ENCODE results near the gene L1CAM.

Gene L1CAM

GRCh38 chrX:153922932-153923857 is 37.2 kb upstream of the L1CAM start:
- peak; percentile 29 to 56 for DNase-seq

- no peak for DNase-seq
These were observed 35.8 kb upstream of the L1CAM start for GRCh38 chrX:153921511-153922446.

- no peak for DNase-seq
These were observed 35.1 kb upstream of the L1CAM start for GRCh38 chrX:153921070-153921469.

- no peak for DNase-seq
These were observed 34.6 kb upstream of the L1CAM start for GRCh38 chrX:153920546-153920945.

- no peak for DNase-seq
These were observed 33.3 kb upstream of the L1CAM start for GRCh38 chrX:153919281-153919680.

GRCh38 chrX:153917869-153918268 is 31.9 kb upstream of the L1CAM start:
- DNase-seq, result no peak

- DNase-seq, result no peak
These were observed 27.7 kb upstream of the L1CAM start for GRCh38 chrX:153913701-153914100.

- DNase-seq, result no peak
These were observed 27.2 kb upstream of the L1CAM start for GRCh38 chrX:153913211-153913610.

- no peak for DNase-seq
These were observed 25.8 kb upstream of the L1CAM start for GRCh38 chrX:153911798-153912197.

GRCh38 chrX:153910446-153910845 is 24.5 kb upstream of the L1CAM start:
- DNase-seq, result no peak

GRCh38 chrX:153909980-153910360 is 24.0 kb upstream of the L1CAM start:
- no peak for DNase-seq

GRCh38 chrX:153909024-153909979 is 23.3 kb upstream of the L1CAM start:
- no peak for DNase-seq

GRCh38 chrX:153908219-153908860 is 22.4 kb upstream of the L1CAM start:
- DNase-seq, result no peak

GRCh38 chrX:153907456-153907855 is 21.5 kb upstream of the L1CAM start:
- DNase-seq, result no peak

- DNase-seq, result no peak
These were observed 20.3 kb upstream of the L1CAM start for GRCh38 chrX:153906126-153906917.

- DNase-seq, result no peak
These were observed 19.6 kb upstream of the L1CAM start for GRCh38 chrX:153905481-153906095.

GRCh38 chrX:153903991-153904957 is 18.3 kb upstream of the L1CAM start, which contains the start of gene AVPR2:
Gene AVPR2 (plus strand): TSS chrX:153904673. CDS start chrX:153905146, 473 bp downstream.
- DNase-seq, result no peak

GRCh38 chrX:153903238-153903980 is 17.4 kb upstream of the L1CAM start:
- no peak for DNase-seq

All from NCI-H2081 (cell line).